GM12878 (cell line): ENCODE measurements around the gene SEPTIN7. TPM values are rescaled to one million over a fixed set of nuclear protein-coding genes. Genes with fewer than 3 reads are reported as not detected.

ENCODE experiments used
- ATAC-seq: fragments of 200-7000 bp; cut with Tn5 transposase; 3 replicates; pipeline ENCODE4 v1.9.1; 2020; ENCODE audit warnings: mild to moderate bottlenecking, moderate library complexity
- BruUV-seq: library from RNA; stranded (reverse); fragments of 400-500 nt; replicated peaks from 2 replicates; lab custom pipeline; 2021; lab: Mats Ljungman, UMichigan
- CTCF ChIA-PET: fragments of 300-600 bp; sonication (Branson Sonifier 250); formaldehyde crosslinking; extraction: SDS; loops from one replicate; lab custom pipeline; 2021; ENCODE audit warnings: inconsistent platforms; lab: Yijun Ruan, JAX
- POLR2A ChIA-PET: fragments of 350-600 bp; formaldehyde crosslinking; extraction: SDS; loops from one replicate; lab custom pipeline; 2021; ENCODE audit warnings: inconsistent platforms; lab: Charles Lee
- RAD21 ChIA-PET: fragments of 300-600 bp; sonication (Branson Sonifier 250); formaldehyde crosslinking; loops from one replicate; lab custom pipeline; 2023; ENCODE audit warnings: antibody characterized with exemption; ENCODE audit not compliant: unreplicated experiment; lab: Charles Lee
- SMC1A ChIA-PET: fragments of 300-600 bp; sonication (Branson Sonifier 250); formaldehyde crosslinking; loops from one replicate; lab custom pipeline; 2023; ENCODE audit not compliant: unreplicated experiment, uncharacterized antibody; lab: Charles Lee
- DNase-seq: peaks from one replicate; pipeline ENCODE4 v3.0.0-alpha.2; 2011; ENCODE audit warnings: low read depth, low spot score
- FAIRE-seq: peaks from 3 replicates; lab custom pipeline; 2011; peaks lifted over from hg19 to GRCh38; lab: Jason Lieb, UNC
- H2AFZ ChIP-seq: 2 replicates; pipeline ENCODE4 v1.6.0; 2011; ENCODE audit warnings: low read depth, low read length, control low read depth; ENCODE audit not compliant: control insufficient read depth
- H3K27ac ChIP-seq: 2 replicates; pipeline ENCODE4 v1.5.1; 2011; ENCODE audit warnings: control low read depth; ENCODE audit not compliant: control insufficient read depth, insufficient read depth
- H3K27me3 ChIP-seq, 2 experiments: replicated peaks in 1 of 2; 2 replicates each; pipeline versions ENCODE4 v1.6.0 to v1.6.1; 2011; ENCODE audit warnings: low read length in 1 of 2; ENCODE audit not compliant: control insufficient read depth in 2 of 2, insufficient read depth in 2 of 2
- H3K36me3 ChIP-seq, 2 experiments: 2 replicates each; pipeline ENCODE4 v1.5.1; 2011; ENCODE audit warnings: low read length in 1 of 2; ENCODE audit not compliant: control insufficient read depth in 2 of 2, insufficient read depth in 2 of 2
- H3K4me1 ChIP-seq: 2 replicates; pipeline ENCODE4 v1.6.1; 2011; ENCODE audit warnings: mild to moderate bottlenecking, low read length, moderate library complexity, mixed read lengths; ENCODE audit not compliant: control insufficient read depth, insufficient read depth
- H3K4me2 ChIP-seq: 2 replicates; pipeline ENCODE4 v1.6.0; 2011; ENCODE audit warnings: control low read depth; ENCODE audit not compliant: control insufficient read depth, insufficient read depth
- H3K4me3 ChIP-seq: fragments of 200-600 bp; sonication (generic); 2 replicates; pipeline ENCODE4 v1.5.1; 2016
- H3K79me2 ChIP-seq: 2 replicates; pipeline ENCODE4 v1.6.0; 2011; ENCODE audit warnings: low read length; ENCODE audit not compliant: control insufficient read depth, insufficient read depth
- H3K9ac ChIP-seq: 2 replicates; pipeline ENCODE4 v1.8.0; 2011; ENCODE audit warnings: low read length, control low read depth, mixed read lengths; ENCODE audit not compliant: control insufficient read depth, insufficient read depth
- H3K9me3 ChIP-seq: replicated peaks from 3 replicates; pipeline ENCODE4 v1.5.1; 2011; ENCODE audit warnings: mild to moderate bottlenecking, low read length; ENCODE audit not compliant: control insufficient read depth, insufficient read depth
- H4K20me1 ChIP-seq: 2 replicates; pipeline ENCODE4 v1.6.0; 2011; ENCODE audit not compliant: control insufficient read depth, insufficient read depth
- ETV6 ChIP-seq, 2 experiments: fragments of 450-650 bp in 1 of 2; IDR thresholded peaks in 1 of 2; conservative IDR thresholded peaks in 1 of 2; 2 replicates each; pipeline ENCODE4 v1.6.1; 2014; ENCODE audit warnings: antibody characterized with exemption in 1 of 2, borderline replicate concordance in 1 of 2, low read depth in 1 of 2, mild to moderate bottlenecking in 1 of 2, moderate library complexity in 1 of 2
- NFIC ChIP-seq: IDR thresholded peaks from 2 replicates; pipeline ENCODE4 v1.6.1; 2012; ENCODE audit warnings: low read depth, mild to moderate bottlenecking, inconsistent platforms, low read length, moderate library complexity
- RCOR1 ChIP-seq: conservative IDR thresholded peaks from 2 replicates; pipeline ENCODE4 v1.6.1; 2012; ENCODE audit warnings: low read depth, low read length, improper control_type of control experiment
- SIN3A ChIP-seq: IDR thresholded peaks from 2 replicates; pipeline ENCODE4 v1.6.1; 2012; ENCODE audit warnings: low read depth, low read length, improper control_type of control experiment
- SMARCA5 ChIP-seq: fragments of 450-650 bp; IDR thresholded peaks from 2 replicates; pipeline ENCODE4 v1.6.1; 2017; ENCODE audit warnings: mild to moderate bottlenecking
- SPI1 ChIP-seq: IDR thresholded peaks from 2 replicates; pipeline ENCODE4 v1.6.1; 2011; ENCODE audit warnings: low read depth, mild to moderate bottlenecking, low read length, moderate library complexity, borderline replicate concordance; ENCODE audit not compliant: insufficient read depth
- SUZ12 ChIP-seq: fragments of 200-600 bp; sonication (generic); IDR thresholded peaks from one replicate; pipeline ENCODE4 v1.6.1; 2018; ENCODE audit warnings: antibody characterized with exemption, mild to moderate bottlenecking; ENCODE audit not compliant: unreplicated experiment
- ZNF384 ChIP-seq: IDR thresholded peaks from 2 replicates; pipeline ENCODE4 v1.6.1; 2012; ENCODE audit warnings: low read depth, mild to moderate bottlenecking, low read length, improper control_type of control experiment, borderline replicate concordance
- WGBS: methylation state at CpG from one replicate; pipeline ENCODE4 v1.1.6; 2016; ENCODE audit warnings: low lambda C conversion rate; ENCODE audit not compliant: insufficient replicate concordance, insufficient coverage; ENCODE audit errors: missing lambda C conversion rate; 5-methylcytosine and 5-hydroxymethylcytosine counted together
- in situ Hi-C: fragments of 300-500 bp; cut with MboI; formaldehyde crosslinking; loops from 9 replicates; pipeline ENCODE4 v1.14.3; 2018; ENCODE audit warnings: mixed read lengths
- intact Hi-C: fragments of 100-400 bp; cut with micrococcal nuclease; formaldehyde crosslinking; loops from one replicate; pipeline ENCODE4 v1.14.2; 2022; ENCODE audit not compliant: unreplicated experiment
- polyA plus RNA-seq, 11 experiments: library from polyadenylated mRNA; depleted of rRNA in 4 of 11; unstranded in 6 of 11; stranded (reverse) in 5 of 11; fragments of >200 nt; fragmentation: Nextera tagmentation in 4 of 11; fragmentation: Illumina TruSeq in 1 of 11; extraction: Ambion mirVana in 4 of 11; extraction: Trizol in 1 of 11; gene quantifications; 1 replicate in 1 of 11; 2 replicates in 10 of 11; pipeline versions ENCODE4 v1.2.1 to v1.2.3, GENCODE V29; 2011 to 2016; ENCODE audit warnings: inconsistent platforms in 2 of 11, missing spikeins in 2 of 11, low read depth in 1 of 11
- total RNA-seq, 4 experiments: library from RNA; depleted of rRNA in 3 of 4; stranded (reverse); fragments of >200 nt in 3 of 4; fragmentation: Illumina TruSeq in 1 of 4; extraction: Trizol in 1 of 4; gene quantifications; 2 replicates each; pipeline versions ENCODE4 v1.2.1 to v1.2.3, GENCODE V29; 2013 to 2021
- TF ChIP-seq, protein P1 (sequence below): IDR thresholded peaks from 2 replicates; pipeline ENCODE4 v1.6.1; 2012; ENCODE audit warnings: low read depth, low read length, improper control_type of control experiment

The SEPTIN7 gene
- total and polyA plus RNA-seq, 10 of the 15 experiments (the other 5 are each of a cell fraction or from before 2014, with no cell fraction given) = 176 to 787 (median 437) TPM

GRCh38 chr7:35797311-35797710, 3.5 kb upstream of the SEPTIN7 start:
- H3K9me3 ChIP-seq = no peaks in the 10 kb centered on the region; the same call in none of the 3 replicates
- in situ Hi-C loops = loop anchor here (5.0 kb wide), 1 partner anchor 65 kb away; no protein-coding TSS in a partner anchor
- DNase-seq (no peak), FAIRE-seq (no peak), ATAC-seq (no peak)
- ChIA-PET CTCF (interaction anchor here (1.0 kb wide), 1 partner anchor 78 kb away, joined by 3 read pairs; no protein-coding TSS in a partner anchor), RAD21 (no interaction called here)
- no peaks in the 10 kb centered on the region for H3K27me3 ChIP-seq
- no peak overlapping the region for H3K9ac ChIP-seq
- no peak overlapping the region for H2AFZ ChIP-seq
- no peak overlapping the region for H3K4me2 ChIP-seq
- peaks cover 30% of the 10 kb centered on the region for H3K79me2 ChIP-seq
- H3K4me3 ChIP-seq = no peak overlapping the region
- H3K36me3 ChIP-seq = no peaks in the 10 kb centered on the region
- WGBS = 100% methylated on average over 5 of the region's 5 CpGs
- no peak for TF ChIP-seq SPI1
- TF ChIP-seq SUZ12 = no peak
- no peak for TF ChIP-seq SIN3A
- TF ChIP-seq NFIC = no peak
- no peak for TF ChIP-seq ZNF384
- no peak for TF ChIP-seq RCOR1
- TF ChIP-seq ETV6 (conservative IDR thresholded peaks at IDR 0.05 in 1 of 2, IDR thresholded peaks at IDR 0.05 in 1 of 2; ENCODE audit: borderline replicate concordance in 1 of 2, low read depth in 1 of 2) = no peak
- TF ChIP-seq SMARCA5 = no peak
- TF ChIP-seq, protein P1, sequence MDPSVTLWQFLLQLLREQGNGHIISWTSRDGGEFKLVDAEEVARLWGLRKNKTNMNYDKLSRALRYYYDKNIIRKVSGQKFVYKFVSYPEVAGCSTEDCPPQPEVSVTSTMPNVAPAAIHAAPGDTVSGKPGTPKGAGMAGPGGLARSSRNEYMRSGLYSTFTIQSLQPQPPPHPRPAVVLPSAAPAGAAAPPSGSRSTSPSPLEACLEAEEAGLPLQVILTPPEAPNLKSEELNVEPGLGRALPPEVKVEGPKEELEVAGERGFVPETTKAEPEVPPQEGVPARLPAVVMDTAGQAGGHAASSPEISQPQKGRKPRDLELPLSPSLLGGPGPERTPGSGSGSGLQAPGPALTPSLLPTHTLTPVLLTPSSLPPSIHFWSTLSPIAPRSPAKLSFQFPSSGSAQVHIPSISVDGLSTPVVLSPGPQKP = no peak
- TF ChIP-seq, all 136 proteins: peak for 0
- H4K20me1 ChIP-seq = no peaks in the 10 kb centered on the region
- SMC1A ChIA-PET = interaction anchor here (0.7 to 0.8 kb wide), 2 partner anchors 17 to 78 kb away, joined by 3 read pairs; no protein-coding TSS in a partner anchor
- H3K27ac ChIP-seq = no peak overlapping the region
- BruUV-seq = no TSS peak
- H3K4me1 ChIP-seq = no peaks in the 10 kb centered on the region
- intact Hi-C loops = no loop called here
- POLR2A ChIA-PET = interaction anchor here (8.8 kb wide), 1 partner anchor 71 kb away, joined by 124 read pairs; no protein-coding TSS in a partner anchor
